ENCODE data around the gene CELF2.

CELF2 gene

DNA sequence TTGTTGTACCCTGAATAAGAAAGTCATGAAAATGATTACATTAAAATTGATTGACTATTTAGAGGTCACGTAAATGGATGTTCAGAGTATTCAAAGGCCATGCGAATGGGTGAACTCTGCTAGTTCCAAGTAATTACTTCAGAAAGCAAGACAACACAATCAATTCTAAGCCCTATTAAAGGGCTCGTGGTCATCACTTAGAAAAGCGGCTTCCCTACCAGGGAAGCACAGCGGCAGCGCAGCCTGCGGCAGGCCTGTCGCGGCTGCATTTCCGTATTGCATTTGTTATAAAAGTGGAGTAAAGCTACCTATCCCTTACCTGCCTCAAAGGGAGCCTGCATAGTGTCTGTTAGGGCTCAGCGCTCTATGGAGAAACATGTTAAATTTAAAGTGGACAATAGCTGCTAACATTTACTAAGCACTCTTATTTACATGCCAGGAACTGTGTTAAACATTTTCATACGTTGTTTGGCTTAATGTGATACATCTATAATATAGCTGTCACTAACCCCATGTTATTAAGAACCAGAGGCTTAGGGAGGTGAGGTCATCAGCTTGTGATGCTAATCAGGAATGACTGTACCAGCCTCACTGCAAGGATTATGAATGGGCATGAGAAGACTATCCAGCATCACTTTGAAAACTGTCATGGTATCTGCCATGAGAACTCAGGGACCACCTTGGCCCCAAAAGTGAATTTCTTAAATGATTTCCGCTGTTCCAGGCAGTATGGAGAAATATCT is 187.5 kb downstream of the CELF2 start:
- no peak for DNase-seq

- DNase-seq = no peak
These were observed 189.2 kb downstream of the CELF2 start for GRCh38 chr10:11206676-11207559.

GRCh38 chr10:11207560-11207844 is 189.8 kb downstream of the CELF2 start:
- no peak for DNase-seq

DNA sequence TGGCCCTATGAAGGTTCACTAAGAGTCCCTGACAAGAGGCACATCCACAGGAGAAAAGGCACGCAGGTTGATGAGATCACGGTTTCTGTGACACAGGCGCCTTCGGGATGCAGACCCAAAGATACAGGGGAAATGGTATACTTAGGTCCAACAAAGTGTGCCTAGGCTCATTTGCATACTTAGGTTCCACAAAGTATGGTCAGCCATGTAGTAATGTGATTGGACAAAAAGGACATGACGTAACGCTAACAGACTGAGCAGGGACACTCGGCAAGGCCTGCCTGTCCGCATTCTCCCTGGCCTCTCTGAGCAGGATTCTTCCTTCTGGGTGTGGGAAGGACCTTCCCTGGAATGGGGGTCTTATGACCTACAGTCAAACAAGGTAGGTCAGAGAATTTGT is 190.6 kb downstream of the CELF2 start:
- no peak for DNase-seq

- no peak for DNase-seq
These were observed 191.5 kb downstream of the CELF2 start for GRCh38 chr10:11208908-11209829.

GRCh38 chr10:11209830-11210181 is 192.1 kb downstream of the CELF2 start:
- DNase-seq = no peak

- no peak for DNase-seq
These were observed 192.7 kb downstream of the CELF2 start for GRCh38 chr10:11210211-11210922.

DNA sequence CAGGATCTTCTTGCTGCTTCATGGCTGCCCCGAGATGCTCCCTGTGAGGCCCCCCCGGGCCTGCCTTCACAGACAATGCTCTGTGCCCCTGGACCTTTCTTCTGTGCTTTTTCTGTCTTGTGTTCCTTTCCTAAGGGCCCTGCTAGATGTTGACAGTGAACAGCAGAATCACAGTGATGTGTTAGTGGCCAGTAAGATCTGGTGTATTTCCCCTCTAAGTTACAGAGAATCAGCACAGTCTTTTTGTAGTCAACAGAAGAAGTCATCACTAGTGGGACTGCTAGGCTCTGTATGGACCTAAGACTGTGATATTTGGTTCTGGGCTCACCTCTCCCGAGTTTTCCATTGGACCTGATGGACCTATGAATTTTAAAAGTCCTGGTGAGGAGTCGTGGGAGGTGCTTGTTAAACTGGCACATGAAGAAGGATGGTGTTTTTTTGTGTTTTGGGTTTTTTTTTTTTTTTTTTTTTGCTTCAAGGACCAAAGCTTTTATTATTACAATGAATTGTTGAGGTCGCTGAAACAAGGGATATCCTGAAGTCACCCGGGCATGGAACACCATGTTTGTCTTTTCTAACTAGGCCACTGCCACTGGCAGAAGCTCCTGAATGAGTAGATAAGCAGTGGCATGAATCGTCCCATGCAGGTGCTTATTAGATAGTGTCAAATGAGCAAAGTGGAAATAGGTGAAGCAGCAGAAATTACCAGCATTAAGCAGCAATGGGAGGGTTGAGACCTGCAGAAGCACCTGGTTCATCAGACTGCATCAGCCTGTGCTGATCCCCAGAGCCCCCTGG is 194.8 kb downstream of the CELF2 start:
- DNase-seq = no peak

- no peak for DNase-seq
These were observed 195.5 kb downstream of the CELF2 start for GRCh38 chr10:11213137-11213536.

GRCh38 chr10:11214407-11214806 is 196.7 kb downstream of the CELF2 start:
- DNase-seq = no peak

DNA sequence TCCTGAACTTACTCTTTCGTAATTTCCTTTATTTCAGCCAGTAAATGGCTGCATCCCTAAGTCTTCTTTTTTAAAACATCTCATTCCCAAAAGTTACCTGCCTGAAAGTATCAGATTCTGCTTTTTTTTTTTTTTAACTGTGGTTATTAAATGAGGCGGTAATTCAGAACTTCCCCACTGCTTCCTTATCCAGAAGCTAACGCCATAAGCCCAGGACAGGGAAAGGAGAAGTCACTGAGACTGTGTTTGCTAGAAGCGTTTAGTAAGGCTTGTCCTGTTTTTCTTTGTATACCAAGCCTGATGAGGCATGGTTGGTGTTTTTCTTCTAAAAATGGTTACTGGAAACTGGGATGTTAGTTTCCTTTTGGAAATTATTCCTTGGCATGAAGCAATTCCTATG is 197.8 kb downstream of the CELF2 start:
- no peak for DNase-seq

DNA sequence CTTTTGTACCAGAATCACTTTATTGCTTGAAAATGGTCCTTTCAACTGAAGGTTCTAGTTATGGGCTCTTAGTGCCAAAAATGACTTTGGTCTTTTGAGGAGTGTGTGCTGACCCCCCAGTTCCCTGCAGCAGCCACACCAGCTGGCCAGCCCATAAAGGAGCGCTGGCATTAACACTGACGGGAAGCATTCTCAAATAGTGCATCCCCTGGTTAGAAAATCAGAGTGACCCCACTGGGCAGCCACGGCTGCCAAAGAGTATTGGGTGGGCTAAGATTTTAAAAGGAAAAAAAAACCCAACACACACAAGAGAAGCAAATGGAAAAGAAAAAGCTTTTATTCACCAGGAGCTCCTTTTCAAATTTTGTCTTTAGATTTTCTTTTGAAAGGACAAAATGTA is 199.8 kb downstream of the CELF2 start:
- no peak for DNase-seq

- DNase-seq = no peak
These were observed 200.7 kb downstream of the CELF2 start for GRCh38 chr10:11218395-11218794.

- no peak for DNase-seq
These were observed 201.8 kb downstream of the CELF2 start for GRCh38 chr10:11219431-11219830.

- no peak for DNase-seq
These were observed 205.4 kb downstream of the CELF2 start for GRCh38 chr10:11223081-11223480.

DNA sequence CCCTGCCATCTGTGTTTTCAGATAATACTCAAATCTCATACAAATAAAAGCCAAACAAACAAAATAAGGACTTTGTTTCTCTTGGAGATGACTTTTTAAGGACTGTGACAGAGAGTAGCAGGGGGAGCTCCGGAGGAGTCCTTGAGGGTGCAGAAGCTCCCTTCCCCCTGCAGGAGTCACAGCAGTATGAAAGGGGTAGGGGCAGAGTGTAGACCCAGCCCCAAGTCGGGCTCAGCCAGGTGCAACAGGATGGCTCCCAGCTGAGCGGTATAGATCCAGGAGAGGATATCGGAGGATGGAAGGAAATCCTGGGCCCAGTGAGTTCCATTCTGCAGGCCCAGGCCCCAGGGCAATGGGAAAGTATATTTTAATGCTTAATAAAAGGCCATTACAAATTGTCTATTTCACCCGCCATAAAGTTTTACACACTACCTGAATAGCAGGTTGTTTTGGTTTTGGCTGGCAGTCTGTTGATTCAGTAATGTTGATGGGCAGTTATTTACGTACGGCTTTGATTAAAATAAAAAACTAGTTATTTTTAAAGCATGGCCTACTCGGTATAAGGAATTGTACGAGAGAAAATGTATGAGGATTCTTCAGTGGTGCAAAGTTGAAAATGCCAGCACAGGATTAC is 206.0 kb downstream of the CELF2 start:
- no peak for DNase-seq

GRCh38 chr10:11224321-11224720 is 206.6 kb downstream of the CELF2 start:
- no peak for DNase-seq

DNA sequence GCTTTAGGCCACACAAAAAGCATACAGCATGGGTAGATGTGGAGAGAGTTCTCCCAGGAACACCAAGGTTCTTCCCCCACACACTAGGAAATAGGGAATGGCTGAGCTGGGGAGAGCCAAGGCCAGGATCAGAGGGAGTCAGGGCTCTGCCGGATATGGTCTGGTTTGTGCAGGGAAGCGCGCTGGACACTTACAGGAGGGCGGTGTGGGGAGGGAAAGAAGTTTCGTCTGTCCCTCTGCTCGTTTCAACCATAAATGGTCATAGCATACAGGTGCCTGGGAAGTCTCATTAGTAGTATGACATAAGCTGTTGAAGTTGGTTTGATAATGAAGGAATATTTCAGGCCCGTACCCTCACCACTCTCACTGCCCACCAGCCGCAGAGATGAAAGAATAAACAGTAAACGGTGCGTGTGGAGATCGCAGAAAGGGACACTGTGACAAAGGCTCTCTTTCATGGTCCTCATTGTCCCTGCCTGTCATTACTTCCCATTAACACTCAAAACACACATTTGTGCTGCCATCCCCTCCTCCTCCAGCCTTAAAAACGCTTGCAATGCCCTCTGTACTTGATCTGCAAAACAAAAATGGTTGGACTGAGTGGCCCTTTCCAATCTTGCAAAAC is 207.2 kb downstream of the CELF2 start:
- DNase-seq = no peak

GRCh38 chr10:11225935-11226334 is 208.3 kb downstream of the CELF2 start:
- DNase-seq = no peak

DNA sequence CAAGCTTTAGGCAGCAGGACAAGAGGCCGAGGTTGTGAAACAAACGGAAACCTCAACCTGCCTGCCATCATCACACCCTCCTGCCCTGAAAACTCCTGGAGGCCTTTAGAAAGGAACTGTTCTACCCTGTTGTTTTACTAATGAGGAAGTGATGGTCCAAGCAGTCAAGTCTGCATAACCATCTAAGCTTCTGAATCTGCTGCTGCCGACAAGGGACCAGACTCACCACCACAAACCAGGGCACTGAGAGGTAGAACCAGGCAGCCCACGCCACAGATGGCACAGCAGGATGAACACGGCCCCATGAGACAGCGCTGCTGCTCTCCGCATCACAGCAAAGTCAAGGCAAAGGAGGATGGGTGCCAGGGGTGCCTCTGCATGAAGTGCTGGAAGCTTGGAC is 209.4 kb downstream of the CELF2 start:
- DNase-seq = no peak

- no peak for DNase-seq
These were observed 212.2 kb downstream of the CELF2 start for GRCh38 chr10:11229893-11230292.
